H1 (cell line): ENCODE data around the gene RREB1. TPM values are rescaled to one million over a fixed set of nuclear protein-coding genes. Genes with fewer than 3 reads are reported as not detected.

Experiments used
- polyA plus RNA-seq, 7 experiments: library from polyadenylated mRNA; depleted of rRNA in 3 of 7; stranded (reverse) in 5 of 7; unstranded in 2 of 7; fragments of >200 nt in 5 of 7; fragments of 200-250 nt in 2 of 7; gene quantifications; 1 replicate in 5 of 7; 2 replicates in 1 of 7; 4 replicates in 1 of 7; pipeline versions ENCODE4 v1.2.1 to v1.2.3, GENCODE V29; 2011 to 2013; ENCODE audit warnings: missing spikeins in 2 of 7, mixed read lengths in 2 of 7
- small RNA-seq: library from polyadenylated mRNA; stranded (forward); fragments of <200 nt; extraction: miRNeasy Mini kit (QIAGEN cat#:217004); gene quantifications from one replicate; pipeline ENCODE3, GENCODE V24; 2013; ENCODE audit not compliant: insufficient read depth
- total RNA-seq: library from RNA; stranded (reverse); fragmentation: NEBNext Ultra II Directional; extraction: Animal tissue kit (Norgen Biotek cat#: 25700); gene quantifications from 2 replicates; pipeline ENCODE4 v1.2.1, GENCODE V29; 2021

RREB1 gene
- total and polyA plus RNA-seq, 2 of the 8 experiments (the other 6 are each of a cell fraction or from before 2014, with no cell fraction given): 3.9 to 34.7 TPM

Small RNAs within 50 kb of the gene (small RNA-seq; reads per million reads assigned to genes)
- not detected for gene RF00019

Other genes starting within 250 kb of the RREB1 start
- 98.9 and 117 TPM in 2 replicates for gene SSR1, start 205.2 kb downstream of the RREB1 start, total RNA-seq
- 15.4 and 26.6 TPM in 2 replicates for gene SSR1, start 205.2 kb downstream of the RREB1 start, polyA plus RNA-seq (2011; rRNA removed)